Activated naive CD4-positive, alpha-beta T cell treated with anti-CD3 and anti-CD28 coated beads, Interleukin-2, amount 50 U/mL, for 24 hours (primary cell): ENCODE measurements around the gene KIAA1755.

Experiments
- H3K27ac Mint-ChIP-seq: one replicate; pipeline ENCODE4 v1.8.0; 2021; ENCODE audit warnings: mild to moderate bottlenecking, mixed read lengths
- H3K27me3 Mint-ChIP-seq: one replicate; pipeline ENCODE4 v1.8.0; 2021; ENCODE audit warnings: mixed read lengths
- H3K36me3 Mint-ChIP-seq: one replicate; pipeline ENCODE4 v1.8.0; 2021; ENCODE audit warnings: mixed read lengths
- H3K4me1 Mint-ChIP-seq: one replicate; pipeline ENCODE4 v1.8.0; 2021; ENCODE audit warnings: mixed read lengths
- H3K4me3 Mint-ChIP-seq: one replicate; pipeline ENCODE4 v1.8.0; 2021; ENCODE audit warnings: mild to moderate bottlenecking, mixed read lengths
- H3K9me3 Mint-ChIP-seq: one replicate; pipeline ENCODE4 v1.8.0; 2021; ENCODE audit warnings: mixed read lengths

The KIAA1755 gene

GRCh38 chr20:38202153-38202981 is 58.2 kb downstream of the KIAA1755 start:
- Mint-ChIP-seq H3K4me3 (no peak overlapping the region), H3K36me3 (no peaks in the 10 kb centered on the region), H3K27me3 (peaks cover under 1% of the 10 kb centered on the region), H3K27ac (no peak overlapping the region), H3K9me3 (no peaks in the 10 kb centered on the region), H3K4me1 (no peaks in the 10 kb centered on the region)

- Mint-ChIP-seq H3K4me3 (no peak overlapping the region), H3K27me3 (peaks cover 3% of the 10 kb centered on the region), H3K4me1 (no peaks in the 10 kb centered on the region), H3K36me3 (no peaks in the 10 kb centered on the region), H3K9me3 (no peaks in the 10 kb centered on the region), H3K27ac (no peak overlapping the region)
Measured at GRCh38 chr20:38201356-38201755, 59.2 kb downstream of the KIAA1755 start.

GRCh38 chr20:38200646-38201045 is 59.9 kb downstream of the KIAA1755 start:
- Mint-ChIP-seq H3K36me3 (no peaks in the 10 kb centered on the region), H3K27me3 (peaks cover 3% of the 10 kb centered on the region), H3K27ac (no peak overlapping the region), H3K4me3 (no peak overlapping the region), H3K4me1 (no peaks in the 10 kb centered on the region), H3K9me3 (no peaks in the 10 kb centered on the region)

- H3K4me3 Mint-ChIP-seq, result no peak overlapping the region
- H3K27ac Mint-ChIP-seq, result no peak overlapping the region
- H3K36me3 Mint-ChIP-seq, result no peaks in the 10 kb centered on the region
- H3K27me3 Mint-ChIP-seq, result peaks cover 3% of the 10 kb centered on the region
- H3K9me3 Mint-ChIP-seq, result no peaks in the 10 kb centered on the region
- H3K4me1 Mint-ChIP-seq, result no peaks in the 10 kb centered on the region
Measured at GRCh38 chr20:38199501-38200390, 60.8 kb downstream of the KIAA1755 start.

- H3K27ac Mint-ChIP-seq, result no peak overlapping the region
- H3K4me3 Mint-ChIP-seq, result no peak overlapping the region
- no peaks in the 10 kb centered on the region for H3K4me1 Mint-ChIP-seq
- H3K9me3 Mint-ChIP-seq, result no peaks in the 10 kb centered on the region
- H3K27me3 Mint-ChIP-seq, result peaks cover 3% of the 10 kb centered on the region
- no peaks in the 10 kb centered on the region for H3K36me3 Mint-ChIP-seq
Measured at GRCh38 chr20:38198238-38198861, 62.2 kb downstream of the KIAA1755 start.

- H3K36me3 Mint-ChIP-seq, result no peaks in the 10 kb centered on the region
- H3K4me3 Mint-ChIP-seq, result no peak overlapping the region
- no peak overlapping the region for H3K27ac Mint-ChIP-seq
- peaks cover 5% of the 10 kb centered on the region for H3K27me3 Mint-ChIP-seq
- no peaks in the 10 kb centered on the region for H3K4me1 Mint-ChIP-seq
- no peaks in the 10 kb centered on the region for H3K9me3 Mint-ChIP-seq
Measured at GRCh38 chr20:38197619-38198018, 62.9 kb downstream of the KIAA1755 start.

- Mint-ChIP-seq H3K27me3 (peaks cover 5% of the 10 kb centered on the region), H3K36me3 (no peaks in the 10 kb centered on the region), H3K4me1 (no peaks in the 10 kb centered on the region), H3K9me3 (no peaks in the 10 kb centered on the region), H3K4me3 (no peak overlapping the region), H3K27ac (no peak overlapping the region)
Measured at GRCh38 chr20:38197217-38197616, 63.3 kb downstream of the KIAA1755 start.

GRCh38 chr20:38196592-38196991 is 63.9 kb downstream of the KIAA1755 start:
- Mint-ChIP-seq H3K27me3 (peaks cover 5% of the 10 kb centered on the region), H3K4me1 (no peaks in the 10 kb centered on the region)

GRCh38 chr20:38196076-38196475 is 64.5 kb downstream of the KIAA1755 start:
- H3K4me3 Mint-ChIP-seq, result no peak overlapping the region
- no peaks in the 10 kb centered on the region for H3K36me3 Mint-ChIP-seq
- H3K9me3 Mint-ChIP-seq, result no peaks in the 10 kb centered on the region
- H3K4me1 Mint-ChIP-seq, result no peaks in the 10 kb centered on the region
- H3K27ac Mint-ChIP-seq, result no peak overlapping the region
- peaks cover 5% of the 10 kb centered on the region for H3K27me3 Mint-ChIP-seq

More at GRCh38 chr20:38196592-38196991, 63.9 kb downstream of the KIAA1755 start:
- Mint-ChIP-seq H3K4me3 (no peak overlapping the region), H3K36me3 (no peaks in the 10 kb centered on the region), H3K9me3 (no peaks in the 10 kb centered on the region), H3K27ac (no peak overlapping the region)

GRCh38 chr20:38195521-38195920 is 65.0 kb downstream of the KIAA1755 start:
- H3K27me3 Mint-ChIP-seq, result peaks cover 5% of the 10 kb centered on the region

GRCh38 chr20:38194971-38195504 is 65.5 kb downstream of the KIAA1755 start:
- Mint-ChIP-seq H3K27me3 (peaks cover 5% of the 10 kb centered on the region), H3K9me3 (no peaks in the 10 kb centered on the region), H3K4me3 (no peak overlapping the region), H3K27ac (no peak overlapping the region), H3K36me3 (no peaks in the 10 kb centered on the region), H3K4me1 (no peaks in the 10 kb centered on the region)

More at GRCh38 chr20:38195521-38195920, 65.0 kb downstream of the KIAA1755 start:
- H3K4me3 Mint-ChIP-seq, result no peak overlapping the region
- no peaks in the 10 kb centered on the region for H3K9me3 Mint-ChIP-seq
- H3K27ac Mint-ChIP-seq, result no peak overlapping the region
- H3K36me3 Mint-ChIP-seq, result no peaks in the 10 kb centered on the region
- H3K4me1 Mint-ChIP-seq, result no peaks in the 10 kb centered on the region

GRCh38 chr20:38193586-38194105 is 66.9 kb downstream of the KIAA1755 start:
- Mint-ChIP-seq H3K4me3 (no peak overlapping the region), H3K27me3 (peaks cover 5% of the 10 kb centered on the region), H3K27ac (no peak overlapping the region), H3K36me3 (no peaks in the 10 kb centered on the region), H3K4me1 (no peaks in the 10 kb centered on the region), H3K9me3 (no peaks in the 10 kb centered on the region)

GRCh38 chr20:38192323-38192885 is 68.1 kb downstream of the KIAA1755 start:
- H3K9me3 Mint-ChIP-seq, result no peaks in the 10 kb centered on the region

GRCh38 chr20:38191654-38192053 is 68.9 kb downstream of the KIAA1755 start:
- Mint-ChIP-seq H3K9me3 (no peaks in the 10 kb centered on the region), H3K27me3 (peaks cover 2% of the 10 kb centered on the region), H3K27ac (no peak overlapping the region), H3K4me3 (no peak overlapping the region), H3K4me1 (no peaks in the 10 kb centered on the region), H3K36me3 (no peaks in the 10 kb centered on the region)

More at GRCh38 chr20:38192323-38192885, 68.1 kb downstream of the KIAA1755 start:
- no peaks in the 10 kb centered on the region for H3K4me1 Mint-ChIP-seq
- H3K27ac Mint-ChIP-seq, result no peak overlapping the region
- no peak overlapping the region for H3K4me3 Mint-ChIP-seq
- H3K27me3 Mint-ChIP-seq, result peaks cover 5% of the 10 kb centered on the region
- no peaks in the 10 kb centered on the region for H3K36me3 Mint-ChIP-seq

- H3K27me3 Mint-ChIP-seq, result peaks cover 2% of the 10 kb centered on the region
- H3K4me1 Mint-ChIP-seq, result no peaks in the 10 kb centered on the region
- no peak overlapping the region for H3K4me3 Mint-ChIP-seq
- no peaks in the 10 kb centered on the region for H3K36me3 Mint-ChIP-seq
- H3K9me3 Mint-ChIP-seq, result no peaks in the 10 kb centered on the region
- H3K27ac Mint-ChIP-seq, result no peak overlapping the region
Measured at GRCh38 chr20:38190936-38191371, 69.6 kb downstream of the KIAA1755 start.
